Adrenal gland (tissue), 19 donors: ENCODE measurements around the gene YIF1B. TPM values are rescaled to one million over a fixed set of nuclear protein-coding genes. Genes with fewer than 3 reads are reported as not detected.
"Not testable (repeated sequence)": the region's sequence is repeated elsewhere in the genome, so short reads cannot be mapped to it uniquely, and the experiment has no call there.

Experiments used
- DNase-seq, 7 donors: peaks; one replicate each; pipeline ENCODE4 v3.0.0-alpha.2; 2019 to 2020
- H3K27ac ChIP-seq, 5 donors: fragments of 200-600 bp; sonication (generic) in 4 of 5; 1 replicate in 3 of 5; 2 replicates in 2 of 5; pipeline versions ENCODE4 v1.5.1 to v1.8.0; 2016 to 2020; ENCODE audit warnings: mild to moderate bottlenecking in 1 of 5
- H3K27me3 ChIP-seq: fragments of 200-600 bp; 2 replicates; pipeline ENCODE4 v1.8.0; 2021
- H3K36me3 ChIP-seq, 2 donors: fragments of 200-600 bp; replicated peaks in 1 of 2; 1 replicate in 1 of 2; 2 replicates in 1 of 2; pipeline versions ENCODE4 v1.5.1 to v1.8.0; 2018 to 2022
- H3K4me1 ChIP-seq, 2 donors: fragments of 200-600 bp; replicated peaks in 1 of 2; 1 replicate in 1 of 2; 2 replicates in 1 of 2; pipeline versions ENCODE4 v1.5.1 to v1.8.0; 2018 to 2021
- H3K4me3 ChIP-seq, 4 donors: fragments of 200-600 bp; sonication (generic) in 3 of 4; one replicate each; pipeline ENCODE4 v1.5.1; 2016 to 2018
- H3K9me3 ChIP-seq, 3 donors: fragments of 200-600 bp; sonication (generic) in 1 of 3; replicated peaks in 1 of 3; 1 replicate in 2 of 3; 2 replicates in 1 of 3; pipeline versions ENCODE4 v1.5.1 to v1.8.0; 2016 to 2021
- POLR2A ChIP-seq, 2 donors: fragments of 450-650 bp; IDR thresholded peaks; one replicate each; pipeline ENCODE4 v1.6.1; 2017; ENCODE audit warnings: antibody characterized with exemption in 2 of 2, mild to moderate bottlenecking in 2 of 2, moderate library complexity in 1 of 2
- WGBS, 4 donors: extraction: QIAGEN DNeasy Blood & Tissue Kit in 2 of 4; methylation state at CpG; one replicate each; pipeline versions ENCODE4 v1.1.5 to v1.1.7; 2013 to 2017; 5-methylcytosine and 5-hydroxymethylcytosine counted together
- intact Hi-C, 2 donors: fragments of 100-400 bp; cut with DNase I; formaldehyde crosslinking; loops; one replicate each; pipeline versions ENCODE4 v1.14.1 to v1.15.0; 2022 to 2023
- long read RNA-seq, 10 donors: library from polyadenylated mRNA in 3 of 10; unstranded in 2 of 10; stranded (forward) in 1 of 10; transcript quantifications; one replicate each; pipeline ENCODE4 v2.0.0 and lab custom pipeline, GENCODE V29; 2021 to 2026
- polyA plus RNA-seq, 3 donors: library from polyadenylated mRNA; stranded (reverse); fragments of 200-250 nt in 2 of 3; fragments of 350-450 nt in 1 of 3; fragmentation: Illumina TruSeq in 1 of 3; extraction: RNeasy Lipid Tissue Mini Kit (QIAGEN cat#74804) in 1 of 3; gene quantifications; one replicate each; pipeline ENCODE4 v1.2.3, GENCODE V29; 2013 to 2014
- total RNA-seq, 9 donors: library from RNA; depleted of rRNA in 4 of 9; stranded (reverse); fragments of >200 nt in 4 of 9; fragments of 120-200 nt in 1 of 9; fragmentation: NEBNext Ultra II Directional in 1 of 9; extraction: Animal tissue kit (Norgen Biotek cat#: 25700) in 1 of 9; gene quantifications; one replicate each; pipeline versions ENCODE4 v1.1.0 to v1.2.4, GENCODE V29; 2013 to 2023
- TF ChIP-seq, protein P1 (sequence below), 6 experiments: fragments of 450-650 bp in 4 of 6; fragments of 200-600 bp in 2 of 6; sonication (generic) in 1 of 6; IDR thresholded peaks; 1 replicate in 5 of 6; 2 replicates in 1 of 6; pipeline versions ENCODE4 v1.5.1 to v1.8.0; 2016 to 2021; ENCODE audit warnings: antibody characterized with exemption in 6 of 6, mild to moderate bottlenecking in 2 of 6, moderate library complexity in 1 of 6
- donor health status: healthy with polysubstance abuse.
- donor health status: Bipolar disorder and iron deficiency.
- donor health status: DM: yes; HTN: yes; CAD: no.
- donor health status: DM: no; HTN: no; CAD: no.
- donor health status: DM: no; HTN: no; CAD: no.
- donor health status: DM: yes; HTN: yes; CAD: no.

Gene YIF1B, protein sequence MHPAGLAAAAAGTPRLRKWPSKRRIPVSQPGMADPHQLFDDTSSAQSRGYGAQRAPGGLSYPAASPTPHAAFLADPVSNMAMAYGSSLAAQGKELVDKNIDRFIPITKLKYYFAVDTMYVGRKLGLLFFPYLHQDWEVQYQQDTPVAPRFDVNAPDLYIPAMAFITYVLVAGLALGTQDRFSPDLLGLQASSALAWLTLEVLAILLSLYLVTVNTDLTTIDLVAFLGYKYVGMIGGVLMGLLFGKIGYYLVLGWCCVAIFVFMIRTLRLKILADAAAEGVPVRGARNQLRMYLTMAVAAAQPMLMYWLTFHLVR
- total RNA-seq (10 to 100 TPM; 31.0 to 57.0 (median 37.8) TPM), polyA plus RNA-seq (10 to 100 TPM; 23.5 to 53.0 (median 42.1) TPM)
- long read RNA-seq, donor 1, transcript YIF1B-216 (8 exons, 1,181 nt), result major isoform, 14 of 371 reads
- long read RNA-seq, donor 1, partial matches to known transcripts, result 326 of 371 reads
- long read RNA-seq, donor 1, other reads (novel, unspliced or antisense), result 18 of 371 reads
- long read RNA-seq, donor 2, transcript YIF1B-216 (8 exons, 1,181 nt), result major isoform, 5 of 10 reads
- long read RNA-seq, donor 2, partial matches to known transcripts, result 0 of 10 reads
- long read RNA-seq, donor 2, other reads (novel, unspliced or antisense), result 0 of 10 reads
- long read RNA-seq, donor 3, transcript YIF1B-216 (8 exons, 1,181 nt), result major isoform, 6 of 14 reads
- long read RNA-seq, donor 3, partial matches to known transcripts, result 0 of 14 reads
- long read RNA-seq, donor 3, other reads (novel, unspliced or antisense), result 0 of 14 reads
- long read RNA-seq, donor 4, transcript YIF1B-216 (8 exons, 1,181 nt), result major isoform, 19 of 41 reads
- long read RNA-seq, donor 4, partial matches to known transcripts, result 1 of 41 reads
- long read RNA-seq, donor 4, other reads (novel, unspliced or antisense), result 10 of 41 reads
- long read RNA-seq, donor 5, transcript YIF1B-201 (8 exons, 964 nt), result minor isoform, 7 of 87 reads
- long read RNA-seq, donor 5, transcript YIF1B-203 (8 exons, 1,225 nt), result minor isoform, 9 of 87 reads
- long read RNA-seq, donor 5, transcript YIF1B-216 (8 exons, 1,181 nt), result major isoform, 39 of 87 reads
- long read RNA-seq, donor 5, partial matches to known transcripts, result 2 of 87 reads
- long read RNA-seq, donor 5, other reads (novel, unspliced or antisense), result 25 of 87 reads
- long read RNA-seq, donor 6, transcript YIF1B-203 (8 exons, 1,225 nt), result major isoform, 6 of 23 reads
- long read RNA-seq, donor 6, transcript YIF1B-216 (8 exons, 1,181 nt), result major isoform, 6 of 23 reads
- long read RNA-seq, donor 6, partial matches to known transcripts, result 5 of 23 reads
- long read RNA-seq, donor 6, other reads (novel, unspliced or antisense), result 4 of 23 reads
- long read RNA-seq, donor 7, transcript YIF1B-216 (8 exons, 1,181 nt), result major isoform, 5 of 16 reads
- long read RNA-seq, donor 7, partial matches to known transcripts, result 8 of 16 reads
- long read RNA-seq, donor 7, other reads (novel, unspliced or antisense), result 0 of 16 reads
- long read RNA-seq, donor 8, transcript YIF1B-216 (8 exons, 1,181 nt), result major isoform, 23 of 44 reads
- long read RNA-seq, donor 8, partial matches to known transcripts, result 15 of 44 reads
- long read RNA-seq, donor 8, other reads (novel, unspliced or antisense), result 0 of 44 reads
- long read RNA-seq, donor 9, partial matches to known transcripts, result 0 of 8 reads
- long read RNA-seq, donor 9, other reads (novel, unspliced or antisense), result 0 of 8 reads
- long read RNA-seq, donor 10, transcript YIF1B-216 (8 exons, 1,181 nt), result major isoform, 5 of 249 reads
- long read RNA-seq, donor 10, partial matches to known transcripts, result 234 of 249 reads
- long read RNA-seq, donor 10, other reads (novel, unspliced or antisense), result 6 of 249 reads

- no peaks in the 10 kb centered on the region for H3K27me3 ChIP-seq
- no peaks in the 10 kb centered on the region for H3K9me3 ChIP-seq
These were observed at the start of gene YIF1B for GRCh38 chr19:38315657-38316476. TSS of gene YIF1B (minus strand) at chr19:38315947. CDS start at chr19:38315917, 30 bp downstream.

GRCh38 chr19:38362946-38363688 is 47.4 kb upstream of the YIF1B start:
- H3K4me3 ChIP-seq, result peak overlapping the region in 1 of 4 donors; percentile 62

More at GRCh38 chr19:38315657-38316476, at the start of gene YIF1B:
- TF ChIP-seq, protein P1, sequence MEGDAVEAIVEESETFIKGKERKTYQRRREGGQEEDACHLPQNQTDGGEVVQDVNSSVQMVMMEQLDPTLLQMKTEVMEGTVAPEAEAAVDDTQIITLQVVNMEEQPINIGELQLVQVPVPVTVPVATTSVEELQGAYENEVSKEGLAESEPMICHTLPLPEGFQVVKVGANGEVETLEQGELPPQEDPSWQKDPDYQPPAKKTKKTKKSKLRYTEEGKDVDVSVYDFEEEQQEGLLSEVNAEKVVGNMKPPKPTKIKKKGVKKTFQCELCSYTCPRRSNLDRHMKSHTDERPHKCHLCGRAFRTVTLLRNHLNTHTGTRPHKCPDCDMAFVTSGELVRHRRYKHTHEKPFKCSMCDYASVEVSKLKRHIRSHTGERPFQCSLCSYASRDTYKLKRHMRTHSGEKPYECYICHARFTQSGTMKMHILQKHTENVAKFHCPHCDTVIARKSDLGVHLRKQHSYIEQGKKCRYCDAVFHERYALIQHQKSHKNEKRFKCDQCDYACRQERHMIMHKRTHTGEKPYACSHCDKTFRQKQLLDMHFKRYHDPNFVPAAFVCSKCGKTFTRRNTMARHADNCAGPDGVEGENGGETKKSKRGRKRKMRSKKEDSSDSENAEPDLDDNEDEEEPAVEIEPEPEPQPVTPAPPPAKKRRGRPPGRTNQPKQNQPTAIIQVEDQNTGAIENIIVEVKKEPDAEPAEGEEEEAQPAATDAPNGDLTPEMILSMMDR (IDR thresholded peaks at IDR 0.05), result no peak
- no peak for TF ChIP-seq POLR2A (IDR thresholded peaks at IDR 0.05)
- Histone ChIP-seq H3K36me3 (no peaks in the 10 kb centered on the region), H3K27ac (peak within 1 kb of the TSS in 4 of 5 donors; percentile 66 to 88 (median 76)), H3K4me1 (peaks cover 21 to 25% of the 10 kb centered on the region in 2 donors), H3K4me3 (peak within 1 kb of the TSS in 2 of 4 donors; percentile 27 to 60)
- peak; percentile 94 to 99 (median 97) for DNase-seq
- WGBS, 4 donors, result 1 to 2% (median 1%) methylated on average over 15 to 64 of the region's 64 CpGs
- intact Hi-C loops, result no loop called here

GRCh38 chr19:38362076-38362945 is 46.6 kb upstream of the YIF1B start:
- TF ChIP-seq, protein P1 (IDR thresholded peaks at IDR 0.05), result no peak
- peak in 1 of 2 donors; percentile 19 for TF ChIP-seq POLR2A (IDR thresholded peaks at IDR 0.05)
- Histone ChIP-seq H3K9me3 (no peaks in the 10 kb centered on the region), H3K27me3 (no peaks in the 10 kb centered on the region), H3K4me3 (peak overlapping the region in 3 of 4 donors; percentile 29 to 62 (median 40)), H3K4me1 (peaks cover 0 to 16% of the 10 kb centered on the region in 2 donors), H3K27ac (peak overlapping the region in 2 of 5 donors; percentile 17 to 56), H3K36me3 (no peaks in the 10 kb centered on the region)
- 2 to 4% (median 3%) methylated on average over 23 to 68 of the region's 68 CpGs for WGBS, 4 donors
- intact Hi-C loops, result no loop called here
- DNase-seq, result peak; percentile 66 to 88 (median 84)

More at GRCh38 chr19:38362946-38363688, 47.4 kb upstream of the YIF1B start:
- intact Hi-C loops, H3K27ac ChIP-seq, H3K9me3 ChIP-seq, DNase-seq, H3K27me3 ChIP-seq, H3K36me3 ChIP-seq: not testable (repeated sequence)
- 73 to 78% (median 74%) methylated on average over 14 to 15 of the region's 16 CpGs for WGBS, 4 donors
- peaks cover 0 to 16% of the 10 kb centered on the region in 2 donors for H3K4me1 ChIP-seq
